ENCODE results near the gene UBE2S.
"Not testable (repeated sequence)": the region's sequence is repeated elsewhere in the genome, so short reads cannot be mapped to it uniquely, and the experiment has no call there.

UBE2S gene

DNA sequence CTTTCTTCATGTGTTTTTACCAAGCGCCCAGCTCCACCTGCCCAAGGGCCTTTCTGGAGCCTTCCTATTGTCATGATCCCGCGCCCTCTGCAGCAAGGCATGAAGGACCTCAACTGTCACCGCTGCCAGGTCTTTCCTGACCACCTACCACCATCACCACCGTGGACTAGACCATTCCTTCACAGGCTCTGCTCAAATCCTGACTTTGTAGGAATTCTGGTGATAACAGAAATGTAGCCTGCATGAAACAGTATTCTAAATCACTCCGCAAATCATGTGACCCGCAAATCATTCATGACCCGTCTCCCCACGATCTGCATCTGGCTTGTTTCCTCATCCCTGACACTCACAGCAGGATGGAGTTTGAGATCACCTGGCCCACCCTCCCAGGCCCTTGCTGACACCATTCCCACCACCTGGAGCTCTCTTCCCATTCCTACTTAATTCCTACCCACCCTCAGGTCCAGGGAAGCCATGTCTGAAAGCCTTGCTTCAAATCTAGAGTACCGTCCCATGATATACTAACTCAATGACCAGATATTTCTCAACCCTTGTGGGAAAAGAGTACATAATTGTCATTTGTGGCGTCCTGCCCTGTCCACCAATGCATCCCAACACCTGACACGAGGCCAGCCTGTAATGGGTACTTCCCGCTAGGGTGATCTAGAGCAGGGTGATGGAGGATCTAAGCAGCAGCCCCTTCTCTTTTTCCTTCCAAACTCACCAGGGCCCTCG is 1.3 kb downstream of the UBE2S start:
- no peak for DNase-seq (ENCODE audit: low read depth)

- no peak for DNase-seq (ENCODE audit: low read depth)
Observed at GRCh38 chr19:55405638-55406037, 1.9 kb downstream of the UBE2S start.

- DNase-seq (ENCODE audit: low read depth), result no peak
Observed at GRCh38 chr19:55402509-55402908, 5.1 kb downstream of the UBE2S start.

- DNase-seq (ENCODE audit: low read depth), result not testable (repeated sequence)
Observed at GRCh38 chr19:55401390-55401789, 6.2 kb downstream of the UBE2S start.

GRCh38 chr19:55400281-55401087 is 7.1 kb downstream of the UBE2S start:
- DNase-seq (ENCODE audit: low read depth), result no peak

DNA sequence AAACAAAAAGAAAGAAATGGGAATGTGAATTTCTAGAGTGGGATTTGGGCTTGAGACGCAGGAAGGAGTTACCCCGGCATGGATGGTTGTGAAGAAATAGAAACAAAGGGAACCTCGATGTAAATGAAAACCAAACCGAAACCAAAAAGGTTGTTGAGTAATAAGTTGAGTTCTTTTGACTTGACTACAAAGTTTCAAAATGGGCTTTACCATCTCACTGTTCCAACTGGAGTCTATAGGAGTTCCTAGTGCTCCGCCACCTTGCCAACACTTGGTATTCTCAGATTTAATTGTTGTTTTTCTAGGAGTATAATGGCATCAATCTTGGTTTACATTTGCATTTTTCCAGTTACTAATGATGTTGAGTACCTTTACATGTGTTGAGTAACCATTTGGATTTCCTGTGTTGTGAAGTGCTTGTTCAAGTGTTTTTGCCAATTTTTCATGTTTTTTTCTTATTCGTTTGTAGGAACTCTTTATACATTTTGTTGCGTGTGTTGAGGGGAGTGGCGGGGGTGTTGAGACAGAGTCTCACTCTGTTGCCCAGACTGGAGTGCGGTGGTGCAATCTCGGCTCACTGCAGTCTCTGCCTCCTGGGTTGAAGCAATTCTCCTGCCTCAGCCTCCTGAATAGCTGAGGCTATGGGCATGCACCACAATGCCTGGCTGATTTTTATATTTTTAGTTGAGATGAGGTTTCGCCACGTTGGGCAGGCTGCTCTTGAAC is 9.2 kb downstream of the UBE2S start:
- no peak for DNase-seq (ENCODE audit: low read depth)

GRCh38 chr19:55392820-55393761 is 14.5 kb downstream of the UBE2S start:
- DNase-seq (ENCODE audit: low read depth), result no peak

DNA sequence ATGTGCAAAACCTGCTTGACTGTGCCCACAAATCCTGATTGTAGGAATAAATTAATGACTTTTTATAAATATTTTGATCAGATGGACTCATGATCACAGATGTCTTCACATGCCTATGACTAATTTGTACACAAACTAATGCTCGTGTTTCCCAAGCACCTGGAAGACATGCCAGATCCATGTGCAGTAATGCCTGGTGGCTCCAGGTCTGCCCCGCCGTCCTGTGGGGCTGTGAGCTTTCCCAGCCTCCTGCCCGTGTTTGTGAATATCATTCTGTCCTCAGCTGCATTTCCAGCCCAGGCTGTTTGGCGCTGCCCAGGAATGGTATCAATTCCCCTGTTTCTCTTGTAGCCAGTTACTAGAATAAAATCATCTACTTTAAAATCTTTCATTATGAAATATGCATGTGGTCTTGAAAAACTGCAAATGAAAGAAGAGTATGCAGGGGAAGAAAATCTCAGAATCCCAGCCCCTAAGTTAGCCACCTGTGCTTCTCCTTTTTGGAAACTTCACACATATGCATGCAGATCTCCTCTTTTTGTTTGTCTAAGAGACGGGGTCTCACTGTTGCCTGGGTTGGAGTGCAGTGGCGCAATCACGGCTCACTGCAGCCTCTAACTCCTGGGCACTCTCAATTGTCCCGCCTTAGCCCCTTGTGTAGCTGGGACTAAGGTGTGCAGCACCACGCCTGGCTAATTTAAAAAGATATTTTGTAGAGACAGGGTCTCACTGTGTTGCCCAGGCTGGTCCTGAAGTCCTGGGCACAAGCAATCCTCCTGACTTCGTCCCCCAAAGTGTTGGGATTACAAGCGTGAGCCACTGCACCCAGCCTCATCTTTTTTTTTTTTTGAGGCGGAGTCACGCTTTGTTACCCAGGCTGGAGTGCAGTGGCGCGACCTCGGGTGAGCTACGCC is 15.6 kb downstream of the UBE2S start:
- DNase-seq (ENCODE audit: low read depth), result no peak

DNA sequence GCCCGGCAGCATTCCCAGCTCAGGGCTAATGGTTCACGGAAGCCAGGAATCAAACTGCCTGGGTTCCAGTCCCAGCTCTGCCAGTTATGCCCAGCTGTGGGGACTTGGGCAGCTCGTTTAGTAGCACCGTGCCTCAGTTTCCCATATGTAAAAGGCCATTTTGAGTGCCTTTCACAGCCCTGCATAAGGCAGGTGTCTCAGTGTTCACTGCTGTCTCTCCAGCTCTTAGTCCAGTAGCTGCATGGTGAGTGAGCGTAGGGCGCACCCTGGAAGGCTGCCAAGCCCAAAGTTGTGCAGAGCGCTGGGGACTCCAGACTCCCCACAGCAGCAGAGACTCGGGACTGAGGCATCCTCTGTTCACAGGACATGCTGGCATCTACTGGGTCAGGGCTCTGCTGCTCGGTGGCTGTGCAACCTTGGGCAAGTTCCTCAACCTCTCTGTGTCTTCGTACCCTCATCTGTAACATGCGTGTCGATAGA is 16.4 kb downstream of the UBE2S start:
- DNase-seq (ENCODE audit: low read depth), result no peak

DNA sequence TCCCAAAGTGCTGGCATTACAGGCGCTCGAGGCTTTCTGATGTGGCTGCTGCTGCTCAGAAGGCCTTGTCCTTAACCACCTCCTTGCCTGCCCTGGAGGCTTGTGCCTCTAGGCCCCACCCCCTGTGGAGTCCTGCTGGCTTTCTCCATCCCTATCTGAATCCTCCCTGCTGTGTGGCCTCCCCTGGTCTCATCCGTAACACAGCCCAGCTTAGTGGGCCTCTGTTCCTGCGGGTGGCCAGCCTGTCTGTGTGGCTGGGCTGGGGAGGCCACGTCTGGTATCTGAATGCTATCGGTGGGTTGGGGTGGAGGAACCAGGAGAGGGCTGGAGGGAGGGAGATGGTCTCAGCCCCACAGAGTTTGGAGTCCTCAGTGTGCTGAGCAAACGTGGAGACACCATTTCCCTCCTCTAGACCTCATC is 17.1 kb downstream of the UBE2S start:
- DNase-seq (ENCODE audit: low read depth), result no peak

- DNase-seq (ENCODE audit: low read depth), result no peak
Observed at GRCh38 chr19:55389386-55390317, 17.9 kb downstream of the UBE2S start.

- DNase-seq (ENCODE audit: low read depth), result no peak
Observed at GRCh38 chr19:55387736-55388497, 19.7 kb downstream of the UBE2S start.

GRCh38 chr19:55386493-55386971 is 21.1 kb downstream of the UBE2S start:
- no peak for DNase-seq (ENCODE audit: low read depth)

GRCh38 chr19:55385724-55386492 is 21.7 kb downstream of the UBE2S start, which contains the start of gene RPL28:
TSS of gene RPL28 (plus strand) at chr19:55385932. CDS start at chr19:55386358, 426 bp downstream.
- DNase-seq (ENCODE audit: low read depth), result peak; percentile 87

DNA sequence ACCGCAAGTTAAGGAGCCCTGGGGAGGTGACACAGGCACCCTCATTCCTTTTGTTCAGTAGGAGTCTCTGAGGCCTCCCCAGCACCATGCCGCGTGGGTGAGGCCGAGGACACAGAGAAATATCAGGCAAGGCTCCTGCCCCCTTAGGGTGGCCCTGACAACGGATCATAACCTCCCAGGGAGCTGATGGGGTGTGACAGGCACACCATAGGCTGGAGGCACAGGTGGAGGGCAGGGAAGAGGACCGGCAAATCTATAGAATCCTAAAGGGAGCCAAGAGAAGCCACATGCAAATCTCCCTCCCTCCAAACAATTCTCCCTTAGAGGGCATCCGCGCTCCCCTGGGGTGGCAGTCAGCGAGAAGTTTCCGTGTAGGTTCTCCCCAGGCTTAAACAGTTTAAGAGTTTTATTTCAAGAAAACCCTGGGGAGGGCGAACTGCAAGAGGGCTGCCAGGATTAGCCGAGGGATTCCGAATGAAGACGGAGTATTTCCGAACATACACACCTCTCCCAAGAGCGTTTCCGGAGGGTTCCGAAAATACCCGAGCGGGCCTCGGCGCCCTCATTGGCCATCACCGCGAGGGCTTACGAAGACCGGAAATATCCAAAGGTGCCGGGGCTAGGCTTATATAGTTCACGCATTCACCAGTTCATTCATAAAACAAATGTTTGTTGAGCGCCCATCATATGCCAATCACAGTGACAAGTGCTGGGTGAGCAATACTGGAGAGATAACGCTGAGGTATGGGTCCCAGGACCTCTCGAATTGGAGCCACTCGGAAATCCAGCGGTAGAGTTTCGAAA is 22.5 kb downstream of the UBE2S start:
- DNase-seq (ENCODE audit: low read depth), result peak; percentile 85

DNA sequence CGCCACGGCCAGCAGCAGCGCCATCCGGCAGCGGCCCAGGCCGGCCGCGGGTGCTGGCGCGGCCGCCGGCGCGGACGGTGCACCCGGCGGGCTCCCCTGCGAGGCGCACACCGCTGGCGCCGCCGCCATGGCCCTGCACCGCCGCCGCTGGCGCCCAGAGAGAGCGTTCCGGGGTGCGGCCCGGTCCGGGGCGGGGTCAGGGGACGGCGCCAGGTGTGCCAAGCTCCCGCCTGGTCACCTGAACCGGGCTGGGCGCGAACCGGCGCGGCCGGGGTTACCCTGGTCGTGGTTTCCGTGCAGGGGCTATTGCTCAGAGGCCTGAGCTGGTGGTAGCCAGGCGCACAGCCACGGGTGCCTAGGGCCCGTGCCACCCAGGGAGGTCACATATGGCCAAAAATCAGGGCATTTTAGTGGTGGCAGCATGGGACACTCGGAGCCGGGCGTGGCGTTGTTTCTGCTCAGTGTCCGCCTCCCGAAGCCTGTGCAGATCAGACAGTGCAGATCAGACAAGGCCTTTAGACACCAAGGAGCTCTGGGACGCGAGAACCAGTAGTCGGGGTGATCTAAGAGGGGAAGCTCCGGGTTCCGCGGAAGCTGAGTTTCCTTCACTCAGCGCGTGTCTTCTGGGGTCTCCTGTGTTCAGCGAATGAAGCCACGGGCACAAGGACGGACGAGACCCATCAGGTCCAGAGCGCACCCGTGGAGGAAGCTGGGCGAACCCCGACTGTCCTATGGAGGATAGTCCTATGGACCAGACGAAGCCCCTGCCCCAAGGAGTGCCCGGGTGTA is 23.3 kb downstream of the UBE2S start, which contains the start of gene TMEM238:
TMEM238 (minus strand) TSS at position 162 of the 789 bp plus-strand sequence; CDS start at position 129, 33 bp downstream.
- no peak for DNase-seq (ENCODE audit: low read depth)

Measured in non-pigmented ciliary epithelial cell (primary cell).